HAP-1 (cell line): ENCODE results near the gene AGGF1.
"Not testable (repeated sequence)": the region's sequence is repeated elsewhere in the genome, so short reads cannot be mapped to it uniquely, and the experiment has no call there.

Experiments used
- DNase-seq, 2 experiments: peaks; one replicate each; pipeline ENCODE4 v3.0.0-alpha.2; 2016 to 2020; ENCODE audit warnings: low spot score in 2 of 2
- H3K27me3 ChIP-seq: fragments of 250-450 bp; sonication (Bioruptor Pico); 2 replicates; pipeline ENCODE4 v1.5.1; 2020; ENCODE audit warnings: low read depth, mild to moderate bottlenecking, moderate library complexity
- H3K36me3 ChIP-seq: fragments of 250-450 bp; sonication (Bioruptor Pico); replicated peaks from 2 replicates; pipeline ENCODE4 v1.5.1; 2020; ENCODE audit warnings: mild to moderate bottlenecking
- H3K4me1 ChIP-seq: fragments of 250-450 bp; sonication (Bioruptor Pico); 2 replicates; pipeline ENCODE4 v1.5.1; 2020; ENCODE audit warnings: mild to moderate bottlenecking
- H3K4me3 ChIP-seq: fragments of 250-450 bp; sonication (Bioruptor Pico); 2 replicates; pipeline ENCODE4 v1.5.1; 2020; ENCODE audit warnings: mild to moderate bottlenecking, moderate library complexity
- H3K9me3 ChIP-seq: fragments of 250-450 bp; sonication (Bioruptor Pico); 2 replicates; pipeline ENCODE4 v1.5.1; 2020; ENCODE audit warnings: mild to moderate bottlenecking, moderate library complexity
- in situ Hi-C: fragments of 300-500 bp; cut with MboI; formaldehyde crosslinking; loops from 3 replicates; pipeline ENCODE4 v1.14.3; 2020; ENCODE audit warnings: low sequenced_read_pairs, inconsistent platforms, mixed read lengths

AGGF1 gene

DNA sequence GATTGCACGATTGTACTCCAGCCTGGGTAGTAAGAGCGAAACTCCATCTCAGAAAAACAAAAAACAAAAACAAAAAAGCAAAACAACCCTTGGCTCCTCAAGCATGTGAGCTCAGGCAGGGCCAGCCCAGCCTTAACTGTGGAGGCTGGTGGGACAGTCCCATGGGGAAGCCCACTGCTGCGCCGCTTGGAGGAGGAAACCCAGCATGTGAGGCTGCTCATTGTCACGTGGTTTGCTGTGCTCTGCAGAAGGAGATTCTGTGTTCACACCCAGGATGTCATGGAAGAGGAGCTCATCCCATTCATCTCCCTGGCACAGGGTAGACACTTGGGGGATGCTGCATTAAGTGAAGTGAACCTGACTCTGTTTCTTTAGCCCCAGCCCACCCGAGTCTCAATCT lies 52.9 kb downstream of the AGGF1 start:
- Histone ChIP-seq H3K27me3 (no peaks in the 10 kb centered on the region), H3K4me1 (peaks cover 17% of the 10 kb centered on the region), H3K9me3 (no peaks in the 10 kb centered on the region), H3K36me3 (no peaks in the 10 kb centered on the region; the same call in 1 of the 2 replicates), H3K4me3 (no peak overlapping the region)
- DNase-seq: no peak
- in situ Hi-C loops: no loop called here

DNA sequence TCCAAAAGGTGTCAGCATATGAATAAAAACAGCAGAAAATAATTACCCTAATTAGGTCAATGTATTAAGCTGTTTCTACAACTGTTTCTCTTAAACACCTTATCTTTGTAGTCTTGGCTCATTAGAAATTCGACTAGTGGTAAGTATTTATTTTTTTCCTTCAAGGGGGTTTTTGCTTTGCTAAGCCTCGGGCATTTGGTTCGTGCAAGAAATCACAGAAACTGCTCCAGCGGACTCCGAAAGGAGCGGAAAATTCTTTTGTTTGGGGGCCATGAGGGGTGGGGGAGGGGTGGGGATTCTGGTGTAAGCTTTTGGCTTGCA lies 56.1 kb downstream of the AGGF1 start:
- peaks cover 17% of the 10 kb centered on the region for H3K4me1 ChIP-seq
- peak in 1 of 2 experiments; percentile 81 for DNase-seq
- peaks cover 5% of the 10 kb centered on the region; the same call in 1 of the 2 replicates for H3K36me3 ChIP-seq
- H3K9me3 ChIP-seq: no peaks in the 10 kb centered on the region
- H3K4me3 ChIP-seq: peak overlapping the region; percentile 48
- in situ Hi-C loops: no loop called here
- H3K27me3 ChIP-seq: no peaks in the 10 kb centered on the region

DNA sequence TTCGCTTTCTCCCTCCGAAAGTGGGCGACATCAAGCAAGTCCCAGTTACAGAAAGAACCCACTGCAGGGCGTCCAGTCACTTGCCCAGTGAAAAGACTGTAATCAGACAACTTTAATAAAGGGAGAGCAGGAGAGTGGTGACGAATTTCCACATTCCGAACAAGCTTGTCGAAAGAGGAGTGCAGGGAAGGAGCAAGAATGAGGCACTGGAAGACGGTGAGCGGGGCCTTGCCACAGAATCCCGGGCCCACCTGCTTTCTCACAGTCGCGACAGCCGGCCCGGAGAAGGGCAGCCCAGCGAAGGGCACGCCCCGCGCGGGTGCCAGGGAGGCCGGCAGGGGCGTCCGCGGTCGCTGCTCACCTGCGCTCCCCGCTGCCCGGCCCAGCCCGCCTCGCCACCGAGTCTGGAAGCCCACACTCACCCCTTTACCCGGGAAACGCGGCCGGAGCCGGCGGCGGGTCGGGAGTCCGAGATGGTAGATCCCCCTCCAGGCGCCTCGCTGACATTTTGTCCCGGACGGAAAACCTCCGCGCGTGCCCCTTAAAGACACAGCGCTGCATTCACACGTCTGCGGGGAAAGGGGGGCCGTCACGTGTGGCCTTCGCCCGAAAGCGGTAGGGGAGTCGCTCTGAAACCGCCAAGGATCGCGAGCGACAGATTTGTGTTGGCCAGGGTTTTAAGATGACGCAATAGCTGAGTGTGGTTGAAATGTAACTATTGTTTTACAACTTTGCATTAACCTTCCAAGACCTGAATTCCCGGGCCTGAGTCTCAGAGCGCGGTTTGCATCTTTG lies 56.7 kb downstream of the AGGF1 start, which contains the start of gene ZBED3:
Gene ZBED3, minus strand, starts transcription at position 597 of the 795 bp plus-strand sequence. CDS start 9,407 bp downstream, outside the sequence.
- Histone ChIP-seq H3K9me3 (no peaks in the 10 kb centered on the region), H3K27me3 (no peaks in the 10 kb centered on the region), H3K4me1 (peaks cover 17% of the 10 kb centered on the region), H3K36me3 (peaks cover 7% of the 10 kb centered on the region; the same call in 1 of the 2 replicates), H3K4me3 (peak within 1 kb of the TSS; percentile 48)
- in situ Hi-C loops: no loop called here
- peak; percentile 45 to 83 for DNase-seq

DNA sequence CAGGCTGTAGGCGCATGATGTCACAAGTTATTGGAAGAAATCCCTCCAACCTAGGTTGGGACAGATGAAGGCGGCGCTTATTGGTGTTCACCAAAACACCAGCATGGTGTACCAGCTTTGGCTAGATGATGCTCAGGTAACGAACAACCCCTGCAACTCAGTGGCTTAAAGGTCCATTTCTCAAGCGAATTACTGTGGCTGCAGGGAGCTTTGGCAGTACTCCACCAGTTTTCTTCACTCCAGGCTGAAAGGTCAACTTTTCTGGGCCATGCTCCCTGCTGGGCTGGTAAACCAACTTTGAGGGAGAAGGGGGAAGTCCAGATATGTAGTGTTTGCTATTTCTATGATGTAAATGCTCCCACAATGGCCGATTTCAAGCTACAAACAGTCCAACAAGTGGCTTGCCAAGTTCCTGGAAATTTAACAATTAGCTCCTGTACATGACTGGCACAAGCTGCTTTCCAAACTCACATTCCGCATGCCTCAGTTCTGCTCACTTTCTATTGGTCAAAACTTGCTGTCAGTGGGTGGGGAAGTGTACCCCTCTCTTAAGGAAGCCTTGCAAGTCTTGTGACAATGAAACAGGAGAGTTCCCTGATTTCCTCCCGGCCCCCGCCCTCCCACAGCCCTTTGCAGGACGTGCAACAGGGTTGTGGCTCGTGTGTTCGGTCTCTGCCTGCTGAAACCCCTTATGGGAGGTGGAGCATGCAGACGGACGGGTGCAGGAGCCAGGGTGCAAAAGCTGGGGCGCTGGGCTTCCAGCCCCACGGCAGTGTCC lies 57.5 kb downstream of the AGGF1 start:
- Histone ChIP-seq H3K27me3 (no peaks in the 10 kb centered on the region), H3K36me3 (peaks cover 8% of the 10 kb centered on the region; the same call in 1 of the 2 replicates), H3K9me3 (no peaks in the 10 kb centered on the region), H3K4me1 (peaks cover 17% of the 10 kb centered on the region), H3K4me3 (peak overlapping the region; percentile 48)
- in situ Hi-C loops: no loop called here
- DNase-seq: peak; percentile 3 to 17

DNA sequence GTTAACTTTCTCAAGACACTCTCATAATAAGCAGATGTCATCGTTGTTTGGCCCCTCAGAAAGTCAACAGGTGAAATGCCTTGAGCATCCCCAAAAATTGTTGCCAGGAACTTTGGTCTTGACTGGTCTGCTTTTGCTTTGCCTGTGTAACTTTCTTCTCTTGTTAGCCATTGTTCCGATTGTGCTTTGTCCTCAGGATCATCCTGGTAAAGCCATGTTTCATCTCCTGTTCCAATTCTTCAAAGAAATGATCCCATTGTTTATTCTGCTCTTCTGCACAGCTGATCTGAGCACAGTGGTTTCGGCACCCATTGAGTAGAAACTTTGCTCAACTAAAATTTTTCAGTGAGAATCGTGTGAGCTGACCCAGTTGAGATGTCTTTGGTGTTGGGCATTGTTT lies 65.0 kb downstream of the AGGF1 start:
- Histone ChIP-seq H3K9me3 (no peaks in the 10 kb centered on the region), H3K27me3 (no peaks in the 10 kb centered on the region), H3K4me1 (no peaks in the 10 kb centered on the region), H3K36me3 (peaks cover 3% of the 10 kb centered on the region; the same call in 1 of the 2 replicates), H3K4me3 (no peak overlapping the region)
- no peak for DNase-seq
- in situ Hi-C loops: no loop called here

DNA sequence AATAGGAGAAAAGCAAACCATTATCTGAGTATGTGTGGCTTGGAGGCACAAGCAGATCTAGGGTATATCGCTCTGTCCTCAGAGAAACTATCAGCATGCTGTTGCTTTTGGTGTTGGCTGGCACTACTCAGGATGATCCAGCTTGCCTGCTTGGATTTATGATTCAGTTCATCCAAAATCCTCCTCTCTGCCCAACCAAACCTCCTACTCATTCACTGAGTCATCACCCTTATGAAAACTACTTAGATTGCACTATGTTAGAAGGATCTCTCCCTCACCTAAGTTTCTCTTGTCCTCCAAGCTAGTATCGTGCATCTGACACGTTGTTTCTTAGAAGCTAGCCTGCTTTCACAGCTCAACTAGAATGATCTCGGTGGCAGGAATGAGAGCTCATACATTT lies 71.1 kb downstream of the AGGF1 start:
- H3K4me3 ChIP-seq: no peak overlapping the region
- in situ Hi-C loops: no loop called here
- peaks cover 10% of the 10 kb centered on the region; the same call in 1 of the 2 replicates for H3K36me3 ChIP-seq
- H3K27me3 ChIP-seq: no peaks in the 10 kb centered on the region
- no peak for DNase-seq
- H3K4me1 ChIP-seq: no peaks in the 10 kb centered on the region
- H3K9me3 ChIP-seq: no peaks in the 10 kb centered on the region

DNA sequence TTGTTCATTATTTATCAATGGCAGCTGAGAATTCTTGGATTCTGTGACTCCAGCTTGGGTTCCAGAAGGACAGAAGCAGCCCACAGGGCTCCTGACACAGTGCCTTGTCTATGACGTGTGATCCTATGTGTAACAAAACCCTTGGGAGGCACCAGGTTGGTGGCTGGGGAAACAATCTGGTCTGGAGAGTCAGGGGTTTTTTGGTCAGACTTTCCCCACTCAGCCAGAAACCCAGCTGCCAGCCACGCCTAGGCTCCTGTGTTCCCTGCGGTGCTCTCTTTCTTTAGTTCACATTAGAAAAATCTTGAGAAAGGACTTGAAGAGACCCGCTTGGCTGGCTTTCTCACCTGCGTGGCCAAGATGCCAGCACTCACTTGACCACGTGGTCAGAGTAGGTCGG lies 72.3 kb downstream of the AGGF1 start:
- in situ Hi-C loops: no loop called here
- no peaks in the 10 kb centered on the region for H3K9me3 ChIP-seq
- no peaks in the 10 kb centered on the region for H3K4me1 ChIP-seq
- H3K4me3 ChIP-seq: no peak overlapping the region
- peaks cover 10% of the 10 kb centered on the region; the same call in 1 of the 2 replicates for H3K36me3 ChIP-seq
- H3K27me3 ChIP-seq: no peaks in the 10 kb centered on the region
- no peak for DNase-seq

DNA sequence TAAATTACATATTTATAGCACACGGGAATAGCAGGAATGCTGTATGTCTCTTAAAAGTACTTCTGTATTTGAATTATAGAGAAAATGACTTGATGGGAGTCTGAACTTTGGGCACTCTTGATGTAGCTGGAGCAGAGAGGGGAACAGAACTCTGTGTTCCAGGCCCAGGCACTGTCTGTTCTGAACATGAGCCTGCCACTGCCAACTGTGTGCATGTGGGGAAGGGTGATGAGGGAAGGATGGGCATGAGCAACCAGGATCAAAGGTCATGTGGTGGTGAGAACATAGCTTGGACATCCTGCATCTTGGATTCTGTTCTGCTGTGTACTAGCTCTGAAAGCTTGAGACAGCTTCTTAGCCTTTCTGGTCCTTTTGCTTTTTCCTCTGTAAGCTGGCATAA lies 73.3 kb downstream of the AGGF1 start:
- no peaks in the 10 kb centered on the region for H3K4me1 ChIP-seq
- peaks cover 10% of the 10 kb centered on the region; the same call in 1 of the 2 replicates for H3K36me3 ChIP-seq
- H3K9me3 ChIP-seq: no peaks in the 10 kb centered on the region
- in situ Hi-C loops: no loop called here
- no peak for DNase-seq
- H3K4me3 ChIP-seq: no peak overlapping the region
- no peaks in the 10 kb centered on the region for H3K27me3 ChIP-seq

DNA sequence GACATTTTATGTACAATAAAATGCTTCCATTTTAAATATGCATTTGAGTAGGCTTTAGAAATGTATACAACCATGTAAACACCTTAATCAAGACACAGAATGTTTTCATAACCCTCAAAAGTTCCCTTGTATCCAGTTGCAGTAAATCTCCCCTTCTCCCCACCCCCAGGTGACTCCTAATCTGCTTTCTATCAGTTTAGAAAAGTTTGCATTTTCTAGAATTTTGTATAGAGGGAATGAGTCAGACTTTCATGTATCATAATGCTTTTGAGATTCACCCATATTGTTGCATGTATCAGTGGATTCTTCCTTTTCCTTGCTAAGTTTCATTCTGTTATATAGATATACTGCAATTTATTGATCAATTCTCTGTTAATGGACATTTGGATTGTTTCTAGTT lies 74.6 kb downstream of the AGGF1 start:
- no peak for DNase-seq
- Histone ChIP-seq H3K27me3 (no peaks in the 10 kb centered on the region), H3K4me1 (no peaks in the 10 kb centered on the region), H3K36me3 (peaks cover 10% of the 10 kb centered on the region; the same call in 1 of the 2 replicates), H3K4me3 (no peak overlapping the region), H3K9me3 (no peaks in the 10 kb centered on the region)
- in situ Hi-C loops: no loop called here

DNA sequence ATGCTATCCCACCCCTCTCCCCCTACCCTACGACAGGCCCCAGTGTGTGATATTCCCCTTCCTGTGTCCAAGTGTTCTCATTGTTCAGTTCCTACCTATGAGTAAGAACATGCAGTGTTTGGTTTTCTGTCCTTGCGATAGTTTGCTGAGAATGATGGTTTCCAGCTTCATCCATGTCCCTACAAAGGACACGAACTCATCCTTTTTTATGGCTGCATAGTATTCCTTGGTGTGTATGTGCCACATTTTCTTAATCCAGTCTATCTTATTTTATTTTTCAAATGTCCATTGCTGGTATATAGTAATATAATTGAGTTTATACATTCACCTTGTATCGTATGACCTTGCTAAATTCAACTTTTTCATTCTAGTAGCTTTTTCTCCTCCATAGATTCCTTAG lies 76.8 kb downstream of the AGGF1 start:
- H3K9me3 ChIP-seq, H3K4me1 ChIP-seq, in situ Hi-C loops, DNase-seq, H3K4me3 ChIP-seq, H3K36me3 ChIP-seq, H3K27me3 ChIP-seq: not testable (repeated sequence)
